C1 segment of cervical spinal cord (tissue), 14 donors: ENCODE measurements around the gene SSTR4.

Source experiments
- DNase-seq, 14 donors: peaks; one replicate each; lab custom pipeline; 2025; lab: John Stamatoyannopoulos, UW

Gene SSTR4

DNA sequence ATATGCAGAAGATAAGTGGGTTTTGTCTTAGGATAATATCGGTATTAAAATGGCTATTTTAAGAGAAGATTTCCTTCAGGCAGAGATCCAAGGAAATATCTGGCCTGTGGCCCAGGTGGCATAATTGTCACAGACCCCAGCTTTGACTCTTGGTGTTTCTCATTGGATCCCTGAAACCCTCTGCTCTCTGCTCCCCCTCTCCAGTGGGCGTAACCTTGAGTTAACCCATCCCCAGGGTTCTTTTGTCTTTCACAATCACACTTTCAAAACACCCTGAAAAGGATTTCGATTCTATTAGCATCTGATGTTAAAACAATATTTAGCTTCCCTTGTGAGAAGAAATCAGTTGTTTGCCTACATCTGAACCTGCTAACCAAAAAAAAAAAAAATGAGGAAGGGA lies 7.2 kb downstream of the SSTR4 start:
- no peak for DNase-seq

DNA sequence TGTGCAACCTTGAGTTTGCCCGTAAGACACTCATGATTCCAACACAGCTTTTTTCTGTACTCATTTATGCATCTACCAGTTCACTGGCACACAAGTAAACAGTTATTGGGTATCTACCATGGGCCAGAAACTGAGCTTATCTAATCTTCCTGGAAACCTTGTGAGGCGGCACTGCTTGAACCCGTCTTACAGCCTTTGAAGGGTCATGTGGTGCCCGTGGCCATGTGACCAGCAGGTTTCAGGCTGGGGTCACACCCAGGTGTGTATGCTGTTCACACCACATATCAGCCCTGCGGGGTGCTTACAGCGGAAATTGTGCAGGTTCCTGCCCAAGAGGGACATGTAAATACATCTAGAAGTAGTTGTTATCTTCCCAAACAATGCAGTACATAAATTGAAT lies 8.3 kb downstream of the SSTR4 start:
- DNase-seq: no peak

DNA sequence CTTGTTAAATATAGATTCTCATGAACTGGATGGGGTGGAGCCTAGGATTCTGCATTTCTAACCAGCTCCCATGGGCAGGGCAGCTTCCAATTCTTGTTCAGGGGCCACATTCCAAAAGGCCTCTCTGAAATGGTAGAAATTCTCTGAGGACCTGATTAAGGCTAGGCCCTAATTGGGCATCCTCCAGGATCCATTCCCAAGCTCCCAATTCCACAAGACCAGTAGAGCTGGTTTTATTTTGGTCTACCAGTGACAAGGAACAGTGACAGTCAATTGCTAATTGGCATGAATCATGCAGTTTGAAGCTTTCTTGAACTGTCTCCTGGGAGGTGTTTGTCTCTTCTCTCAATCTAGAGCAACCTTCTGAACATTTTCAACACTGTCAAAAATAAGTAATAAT lies 11.3 kb downstream of the SSTR4 start:
- DNase-seq: no peak

DNA sequence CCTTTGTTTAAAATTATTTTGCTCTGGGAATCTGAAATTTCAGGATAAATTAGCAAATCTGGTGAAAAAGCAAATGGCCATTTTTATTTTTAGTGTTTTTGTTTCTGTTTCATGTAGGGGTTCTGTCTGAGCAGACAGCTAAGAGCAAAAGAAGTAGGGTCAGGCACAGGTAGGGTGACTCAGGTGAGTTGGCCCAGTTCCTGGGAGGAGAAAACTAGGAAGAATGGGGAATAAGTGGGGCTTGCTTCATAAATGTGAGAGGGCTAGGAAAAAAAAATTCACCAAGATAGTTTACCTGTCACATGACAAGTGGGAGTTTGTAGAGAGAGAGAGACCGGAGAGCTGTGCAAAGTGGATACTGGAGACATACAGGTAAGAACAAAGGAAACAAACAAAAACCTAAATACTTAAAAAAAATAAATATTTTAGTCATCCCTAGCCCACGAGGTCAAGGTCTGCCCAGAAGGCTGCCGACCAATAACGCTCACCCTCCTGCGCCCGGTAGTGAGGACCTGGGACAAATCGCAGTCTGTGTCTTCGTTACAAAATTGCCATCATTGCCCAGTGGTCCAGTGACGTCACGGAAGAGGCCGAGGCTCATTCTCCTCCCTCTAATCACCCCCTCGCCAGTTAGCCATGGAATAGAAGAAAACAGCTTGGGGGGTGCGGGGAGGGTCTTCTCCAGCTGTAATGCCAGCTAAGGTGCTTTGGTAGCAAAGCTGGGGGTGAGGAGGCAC lies 12.1 kb downstream of the SSTR4 start:
- DNase-seq: no peak

DNA sequence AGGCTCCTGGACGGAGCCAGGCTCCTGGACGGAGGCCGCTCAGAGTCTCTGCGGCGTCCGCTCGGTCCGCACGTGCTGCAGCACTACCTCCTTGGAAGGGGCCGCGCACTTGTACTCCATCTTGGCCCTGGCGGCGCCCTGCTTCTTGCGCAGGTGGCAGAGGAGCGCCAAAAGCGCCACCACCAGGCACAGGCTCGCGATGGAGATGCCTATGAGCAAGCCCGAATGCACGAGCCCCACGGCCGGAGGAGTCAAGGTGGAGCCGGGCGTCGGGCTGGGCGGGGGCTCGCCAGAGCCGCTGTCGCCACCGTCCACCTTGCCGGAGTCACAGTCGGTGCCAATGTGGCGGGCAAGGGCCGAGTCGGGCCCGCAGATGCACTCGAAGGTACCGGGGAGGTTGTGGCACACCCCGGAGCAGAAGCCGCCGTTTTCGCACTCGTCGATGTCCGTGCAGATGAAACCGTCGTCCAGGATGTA lies 12.7 kb downstream of the SSTR4 start:
- no peak for DNase-seq

DNA sequence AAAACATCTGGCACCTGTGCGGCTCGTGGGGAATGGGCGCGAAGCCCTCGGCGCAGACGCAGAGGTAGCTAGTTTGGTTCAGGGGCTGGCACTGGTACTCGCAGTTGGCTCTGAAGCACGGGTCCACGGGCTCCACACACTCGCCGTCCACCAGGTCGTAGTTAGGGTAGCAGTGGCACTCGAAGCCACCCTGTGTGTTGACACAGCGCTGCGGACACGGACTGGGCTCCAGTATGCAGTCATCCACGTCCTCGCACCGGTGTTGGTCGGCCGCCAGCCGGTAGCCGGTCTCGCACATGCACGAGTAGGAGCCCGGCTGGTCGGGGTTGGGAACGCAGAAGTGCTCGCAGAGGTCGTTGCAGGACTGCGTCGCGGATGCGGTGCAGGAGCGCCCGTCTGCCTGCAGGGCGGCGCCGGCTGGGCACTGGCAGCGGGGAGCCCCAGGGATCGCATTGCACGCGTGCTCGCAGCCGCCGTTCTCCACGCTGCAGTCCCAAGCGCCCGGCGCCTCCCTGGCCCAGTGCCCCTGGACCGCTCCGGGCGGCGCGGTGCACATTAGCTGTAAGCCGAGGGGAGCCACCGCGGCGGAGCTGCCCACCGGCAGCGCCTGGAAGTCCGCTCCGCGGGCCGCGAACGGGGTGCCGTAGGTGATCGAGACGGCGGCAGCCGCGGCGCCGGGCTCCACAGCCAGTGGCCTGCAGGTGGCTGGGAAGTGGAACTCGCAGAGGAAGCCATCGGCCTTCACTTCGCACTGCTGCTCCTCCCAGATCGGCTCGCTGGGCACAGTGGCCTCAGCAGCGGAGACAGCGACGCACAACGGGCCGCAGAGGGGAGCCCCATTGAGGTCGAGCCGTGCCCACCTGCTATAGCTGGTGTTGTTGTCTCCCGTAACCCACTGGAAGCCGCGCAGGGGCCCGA lies 13.4 kb downstream of the SSTR4 start:
- DNase-seq: peak in 1 of 14 donors; percentile 27

DNA sequence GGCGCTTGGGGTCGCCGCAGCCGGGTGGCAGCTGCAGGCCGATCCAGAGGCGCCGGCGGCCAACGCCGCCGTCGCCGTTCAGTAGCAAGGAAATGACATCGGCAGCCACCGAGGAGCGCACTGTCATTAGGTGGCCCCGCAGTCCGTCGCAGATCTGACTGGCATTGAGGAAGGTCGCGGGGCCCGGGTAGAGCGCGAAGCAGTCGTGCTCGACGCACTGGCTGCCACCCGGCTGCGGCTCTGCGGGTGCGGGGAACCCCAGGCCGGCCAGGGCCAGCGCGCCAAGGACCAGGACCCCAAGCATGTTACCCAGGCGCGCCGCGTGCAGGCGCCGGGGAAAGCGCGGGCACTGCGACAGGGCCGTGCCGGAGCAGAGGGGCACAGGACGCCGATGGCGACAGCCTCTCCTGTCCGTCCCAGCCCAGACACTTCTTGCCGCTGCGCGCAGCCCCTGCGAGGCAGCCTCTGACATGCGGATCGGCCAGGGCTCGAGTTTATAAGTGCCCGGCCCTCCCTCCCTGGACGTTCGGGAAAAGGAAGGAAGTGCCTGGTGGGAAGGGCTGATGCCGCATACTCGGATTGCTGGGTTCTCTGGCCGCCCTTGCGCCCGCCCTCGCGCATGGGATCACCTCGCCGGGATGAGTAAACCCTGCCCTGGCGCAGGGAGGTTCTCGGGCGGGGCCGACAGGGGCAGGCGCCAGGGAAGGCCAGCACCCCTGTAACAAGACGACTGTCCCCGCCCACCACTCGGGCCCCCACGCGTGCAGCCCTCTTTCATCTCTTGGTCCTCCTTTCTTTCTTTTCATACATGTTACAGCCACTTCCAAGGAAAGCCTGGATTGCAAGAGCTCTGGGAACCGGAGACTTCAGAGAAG lies 14.3 kb downstream of the SSTR4 start, which contains the start of gene THBD:
TSS of gene THBD (minus strand) at position 472 of the 875 bp plus-strand sequence. CDS start at position 304, 168 bp downstream.
- peak in 1 of 14 donors; percentile 53 for DNase-seq

DNA sequence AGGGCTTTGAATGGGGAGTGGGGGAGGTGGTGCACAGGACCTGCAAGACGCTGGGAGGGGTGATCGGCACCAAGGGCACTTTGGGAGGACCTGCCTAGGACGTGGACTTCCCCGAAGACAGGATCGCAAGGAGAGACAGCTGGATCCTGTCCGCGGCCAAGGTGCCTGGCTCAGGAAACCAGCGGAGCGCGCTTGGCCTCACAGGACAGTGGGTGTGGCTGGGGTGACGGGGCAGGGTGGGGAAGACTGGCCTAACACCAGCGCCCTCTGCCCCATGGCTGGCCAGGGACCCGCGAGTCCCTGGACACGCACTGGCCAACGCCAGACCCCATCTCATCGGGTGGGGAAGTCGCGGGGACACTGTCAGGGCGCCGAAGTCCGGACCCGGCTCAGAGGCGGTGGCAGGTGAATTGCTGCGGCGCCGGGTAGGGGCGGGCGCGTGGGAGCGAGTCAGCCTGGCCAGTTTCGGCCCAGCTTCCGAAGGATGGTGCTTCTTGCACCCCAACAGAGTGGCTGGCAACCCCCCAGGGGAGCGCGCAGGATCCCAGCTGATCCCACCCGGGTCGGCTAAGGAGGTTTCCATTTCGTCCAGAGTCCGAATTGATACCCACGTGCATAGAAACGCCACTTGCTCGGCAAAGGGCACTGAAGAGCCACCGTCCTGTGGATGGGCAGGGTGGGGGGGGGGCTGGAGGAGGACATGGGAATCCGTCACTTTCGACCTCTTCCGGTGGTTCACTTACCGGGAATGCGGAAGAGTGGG lies 15.1 kb downstream of the SSTR4 start:
- DNase-seq: peak in 1 of 14 donors; percentile 52

DNA sequence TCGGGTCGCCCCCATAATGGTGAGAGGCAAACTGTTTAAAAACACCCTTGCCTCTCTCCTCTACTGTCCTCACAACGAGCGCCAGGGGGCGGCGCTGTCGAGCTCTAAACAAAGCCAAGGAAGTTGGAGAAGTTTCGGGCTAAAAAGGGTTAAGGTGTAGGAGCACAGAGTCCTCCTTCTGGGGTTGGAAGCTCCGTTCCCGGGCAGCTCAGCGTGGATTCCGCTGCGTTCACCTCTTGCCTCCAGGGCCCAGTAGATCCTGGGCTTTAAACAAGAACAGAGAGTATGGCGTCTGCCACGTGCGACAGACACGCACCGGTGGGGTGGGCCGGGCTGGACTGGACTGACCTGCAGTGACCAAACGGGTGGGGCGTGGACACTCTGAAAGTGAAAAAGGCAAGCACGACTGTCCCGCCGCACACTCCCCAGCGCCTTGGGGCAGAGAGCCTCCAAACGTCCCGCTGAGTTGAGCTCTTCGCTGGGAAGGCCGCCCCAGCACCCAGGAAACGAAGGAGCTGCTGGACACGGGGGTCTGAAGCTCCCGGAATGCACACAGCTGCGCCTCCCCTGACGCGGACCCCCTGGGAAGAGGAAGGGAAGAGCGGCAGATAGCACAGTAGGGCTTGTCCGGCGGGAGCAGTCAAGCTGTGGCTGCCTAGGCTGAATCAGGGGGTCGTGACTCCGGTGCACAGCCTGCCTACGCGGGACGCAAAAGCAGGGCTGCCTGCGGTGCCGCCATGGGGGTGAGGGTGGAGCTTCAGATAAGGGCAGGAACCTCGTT lies 15.9 kb downstream of the SSTR4 start:
- peak in 4 of 14 donors; percentile 21 to 57 (median 40) for DNase-seq

DNA sequence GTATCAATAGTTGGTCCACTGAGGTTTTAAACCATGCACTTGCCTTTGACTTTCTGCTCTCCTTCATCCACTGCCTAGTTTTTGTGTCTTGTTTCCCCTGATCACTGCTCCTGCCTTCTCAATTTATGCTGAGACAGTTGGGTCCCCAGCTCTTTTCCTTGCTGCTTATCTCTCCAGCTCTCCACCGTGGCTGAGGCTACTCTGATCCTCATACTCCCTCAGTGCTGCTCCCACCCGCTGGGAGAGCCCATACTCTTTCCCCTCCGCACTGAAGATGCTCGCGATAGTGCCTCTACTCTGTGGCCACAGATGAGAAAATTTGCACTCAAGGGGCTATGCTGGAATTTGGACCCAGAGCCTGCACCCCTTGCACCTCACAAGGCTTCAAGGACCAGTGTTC lies 17.8 kb downstream of the SSTR4 start:
- no peak for DNase-seq

DNA sequence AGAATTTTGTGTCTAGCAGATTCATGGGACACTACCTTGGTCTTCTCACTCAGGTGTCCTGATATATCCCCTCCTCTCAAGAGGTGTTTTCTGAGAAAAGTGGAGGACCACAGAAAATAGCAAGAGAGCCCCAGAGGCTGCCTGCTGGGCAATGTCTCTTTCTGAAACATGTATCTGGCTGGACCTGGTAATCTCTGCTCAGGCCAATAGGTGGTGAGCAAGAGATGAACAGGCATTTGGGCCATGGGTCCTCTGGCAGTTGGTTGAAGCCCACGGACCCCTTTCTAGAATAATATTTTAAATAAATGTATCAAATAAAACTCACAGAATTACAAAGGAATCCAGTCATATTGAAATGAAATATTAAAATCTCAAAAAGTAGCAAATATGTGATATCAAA lies 23.1 kb downstream of the SSTR4 start:
- no peak for DNase-seq

DNA sequence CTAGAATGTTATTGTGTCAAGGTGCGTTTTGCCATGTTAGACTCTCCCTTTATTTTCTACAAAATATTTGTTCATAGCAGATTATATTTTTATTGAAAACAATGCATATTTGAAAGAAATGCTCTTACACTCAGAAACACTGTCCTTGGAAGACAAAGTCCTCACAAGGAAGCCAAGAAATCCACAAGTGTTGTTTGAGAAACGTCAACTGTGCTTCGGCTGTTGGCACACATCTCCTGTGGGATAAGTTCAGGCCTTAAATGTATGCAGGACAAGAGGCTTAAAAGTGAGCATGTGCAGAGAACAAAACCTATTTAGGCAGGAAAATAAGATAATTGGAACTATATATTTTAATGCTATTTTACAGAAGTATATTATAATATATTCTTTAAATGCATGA lies 23.9 kb downstream of the SSTR4 start:
- DNase-seq: no peak

DNA sequence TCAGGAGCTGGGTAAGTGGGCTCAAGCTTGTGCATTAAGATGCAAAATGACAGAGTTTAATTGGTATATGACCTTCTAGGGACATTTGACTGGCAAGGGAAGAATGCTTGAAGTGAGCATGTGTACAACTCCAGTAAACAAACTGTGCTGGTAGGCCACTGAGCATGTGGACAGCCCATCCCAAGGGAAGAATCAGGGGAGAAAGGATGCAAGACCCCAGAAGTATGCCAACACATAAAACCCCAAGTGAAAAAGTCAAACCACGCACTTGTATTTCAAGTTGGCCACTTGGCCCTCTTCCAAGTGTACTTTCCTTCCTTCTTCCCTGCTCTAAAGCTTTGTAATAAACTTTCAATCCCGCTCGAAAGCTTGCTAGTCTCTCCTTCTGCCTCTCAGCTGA lies 24.7 kb downstream of the SSTR4 start:
- no peak for DNase-seq

DNA sequence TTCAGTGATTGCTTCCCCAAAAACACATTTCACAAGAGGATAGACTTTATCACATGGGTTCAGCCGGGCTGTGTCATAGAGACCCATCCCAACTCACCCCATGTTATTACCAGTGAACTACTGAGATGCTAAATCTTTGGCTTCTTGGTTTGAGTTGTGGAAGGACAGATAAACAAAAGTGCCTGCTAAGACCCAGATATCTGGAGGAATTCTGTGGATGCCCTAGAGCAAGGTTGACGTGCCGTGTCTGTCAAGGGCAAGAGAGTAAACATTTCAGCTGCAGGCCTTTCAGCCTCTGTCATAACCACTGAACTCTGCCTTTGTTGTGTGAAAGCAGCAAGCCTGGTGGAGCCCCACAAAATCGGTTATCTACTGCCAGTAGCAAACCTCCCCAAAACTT lies 25.5 kb downstream of the SSTR4 start:
- DNase-seq: no peak

DNA sequence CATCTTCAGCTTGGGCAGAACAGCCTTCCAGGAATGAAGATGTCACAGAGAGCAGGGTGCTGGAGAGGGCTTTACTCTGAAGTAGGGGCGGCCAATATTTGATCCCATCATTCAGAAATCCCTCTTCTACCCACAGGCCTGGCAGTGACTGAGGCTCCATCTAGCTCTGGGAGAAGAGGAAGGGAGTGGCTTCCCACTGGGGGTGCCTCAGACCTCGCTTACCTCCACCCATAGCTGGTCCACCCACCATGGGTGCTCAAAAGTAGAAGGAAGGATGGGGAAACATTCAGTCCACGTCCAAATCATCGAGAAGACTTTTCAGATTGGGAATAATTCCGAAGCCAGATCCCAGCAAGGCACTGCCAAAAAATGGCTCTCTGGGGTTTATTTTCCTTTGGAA lies 26.1 kb downstream of the SSTR4 start:
- no peak for DNase-seq

DNA sequence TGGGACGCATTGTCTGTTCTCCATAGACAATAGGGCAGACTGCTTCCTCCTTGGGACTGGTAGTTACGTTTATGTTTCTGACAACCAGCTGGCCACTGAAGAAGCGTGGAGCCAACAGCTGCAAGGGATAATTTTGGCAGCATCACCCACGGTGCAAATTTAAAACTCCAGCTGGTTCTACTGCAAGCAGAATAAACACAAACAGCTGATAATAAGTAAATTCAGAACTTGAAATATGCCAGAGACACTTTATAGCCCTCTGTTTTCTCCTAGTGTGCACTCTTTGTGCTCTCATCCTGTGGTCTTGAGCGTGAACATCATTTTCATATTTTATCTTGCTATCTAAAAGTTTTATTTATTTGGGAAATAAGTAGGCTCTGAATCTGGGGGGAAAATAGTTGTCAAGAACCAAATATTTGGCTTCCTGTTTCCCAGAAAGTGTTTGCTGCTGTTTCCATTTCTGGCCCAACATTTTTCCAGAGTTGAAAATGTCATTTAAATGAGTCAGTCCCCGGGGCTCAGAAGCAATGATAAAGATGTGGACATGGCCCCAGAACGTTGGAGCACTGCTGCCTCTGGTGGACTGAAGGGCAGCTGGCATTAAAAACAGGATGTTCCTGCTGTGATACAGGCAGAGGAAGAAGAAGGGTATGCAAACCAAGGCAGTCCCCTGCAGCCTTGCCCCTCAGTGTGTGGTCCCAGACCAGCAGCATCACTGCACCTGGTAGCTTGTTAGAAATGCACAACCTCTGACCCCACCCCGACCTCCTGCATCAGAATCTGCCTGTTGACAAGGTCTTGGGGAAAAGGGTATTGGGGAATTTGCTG lies 26.8 kb downstream of the SSTR4 start:
- no peak for DNase-seq

DNA sequence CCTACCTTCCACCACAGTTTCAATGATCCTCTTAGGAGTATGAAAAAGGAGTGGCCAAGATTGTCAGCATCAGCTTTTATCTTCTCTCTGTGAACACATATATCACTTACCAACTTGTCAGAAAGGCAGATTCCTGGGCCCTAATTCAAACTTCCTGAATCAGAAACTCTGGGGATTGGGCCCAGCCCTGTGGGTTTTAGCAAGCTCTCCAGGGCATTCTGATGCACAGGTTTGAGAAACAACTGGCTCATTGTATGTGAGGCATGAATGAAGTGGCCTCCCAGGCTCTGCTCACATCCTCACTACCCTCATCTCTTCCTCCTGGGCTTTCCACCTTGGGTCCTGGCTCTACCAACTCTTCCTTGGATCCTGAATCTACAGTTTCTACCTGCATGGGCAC lies 27.5 kb downstream of the SSTR4 start:
- DNase-seq: no peak

DNA sequence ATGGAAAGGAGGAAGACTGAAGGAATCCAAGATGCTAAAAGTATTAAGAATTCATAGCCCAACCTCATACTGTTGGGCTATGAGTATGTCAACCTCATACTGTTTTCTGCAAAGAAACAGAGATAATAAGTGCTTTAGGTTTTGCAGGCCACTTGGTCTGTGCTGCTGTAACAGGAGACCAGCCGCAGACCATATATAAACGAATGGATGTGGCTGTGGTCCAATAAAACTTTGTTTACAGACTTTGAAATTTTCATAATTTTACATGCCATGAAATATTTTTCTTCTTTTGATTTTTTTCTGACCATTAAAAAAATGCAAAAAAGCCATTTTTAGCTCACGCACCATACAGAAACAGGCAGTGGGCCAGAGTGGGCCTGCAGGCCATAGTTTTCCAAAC lies 28.1 kb downstream of the SSTR4 start:
- DNase-seq: no peak

DNA sequence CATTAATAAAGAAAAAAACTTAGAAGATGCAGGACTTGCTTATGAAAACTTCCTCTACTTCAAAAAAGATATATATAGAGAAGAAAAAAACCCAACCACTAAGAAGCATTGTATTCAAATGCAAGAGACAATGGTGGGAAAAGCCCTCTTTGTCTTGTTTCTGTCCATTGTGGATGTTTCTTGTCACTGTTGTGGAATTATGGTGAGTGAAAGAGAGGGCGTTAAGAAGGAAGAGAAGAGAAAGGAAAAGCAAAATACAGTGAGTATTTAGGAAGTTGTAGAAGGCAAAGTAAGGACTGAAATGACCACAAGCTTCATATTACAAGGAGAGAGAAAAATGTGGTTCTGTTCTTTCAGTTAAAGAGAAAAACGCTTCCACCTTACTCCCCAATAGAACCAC lies 28.5 kb downstream of the SSTR4 start:
- no peak for DNase-seq
